SK-N-SH (cell line): Measurements from ENCODE around the gene POLR1A. TPM values are rescaled to one million over a fixed set of nuclear protein-coding genes. Genes with fewer than 3 reads are reported as not detected.

Source experiments
- CTCF ChIA-PET: fragments of 300-600, 350-600 bp; formaldehyde crosslinking; extraction: SDS; loops from one replicate; lab custom pipeline; 2021; lab: Yijun Ruan, JAX
- POLR2A ChIA-PET: fragments of 350-600 bp; sonication (Branson Sonifier 250); formaldehyde crosslinking; extraction: SDS; loops from one replicate; lab custom pipeline; 2020; ENCODE audit warnings: antibody characterized with exemption, inconsistent platforms; lab: Yijun Ruan, JAX
- DNase-seq: peaks from one replicate; pipeline ENCODE4 v3.0.0; 2012
- H2AFZ ChIP-seq: fragments of 200-600 bp; sonication (generic); 2 replicates; pipeline ENCODE4 v1.8.1; 2016; ENCODE audit warnings: antibody characterized with exemption, mild to moderate bottlenecking, low read depth
- H3F3A ChIP-seq: fragments of 200-600 bp; sonication (generic); replicated peaks from 2 replicates; pipeline ENCODE3; 2016; ENCODE audit warnings: antibody characterized with exemption, mild to moderate bottlenecking; ENCODE audit not compliant: insufficient read depth
- H3K27ac ChIP-seq, 2 experiments: fragments of 200-500 bp in 1 of 2; fragments of 200-600 bp in 1 of 2; sonication (Bioruptor generic) in 1 of 2; sonication (generic), shearing (Covaris generic) in 1 of 2; 2 replicates each; pipeline versions ENCODE4 v1.5.1 to v1.6.1; 2014 to 2016; ENCODE audit warnings: low read depth in 2 of 2, inconsistent platforms in 1 of 2, low read length in 1 of 2, mild to moderate bottlenecking in 1 of 2, mixed read lengths in 1 of 2
- H3K27me3 ChIP-seq: fragments of 200-600 bp; sonication (generic), shearing (Covaris generic); 2 replicates; pipeline ENCODE4 v1.6.1; 2016; ENCODE audit warnings: mixed run types; ENCODE audit not compliant: insufficient read depth
- H3K36me3 ChIP-seq, 2 experiments: fragments of 200-500 bp in 1 of 2; fragments of 200-600 bp in 1 of 2; sonication (Bioruptor generic) in 1 of 2; sonication (generic) in 1 of 2; replicated peaks in 1 of 2; 2 replicates each; pipeline versions ENCODE3 to v1.5.1; 2014 to 2016; ENCODE audit warnings: low read length in 1 of 2, mild to moderate bottlenecking in 1 of 2; ENCODE audit not compliant: insufficient read depth in 2 of 2, control insufficient read depth in 1 of 2
- H3K4me1 ChIP-seq, 2 experiments: fragments of 200-500 bp in 1 of 2; fragments of 200-600 bp in 1 of 2; sonication (Bioruptor generic) in 1 of 2; sonication (generic), shearing (Covaris generic) in 1 of 2; 2 replicates each; pipeline versions ENCODE4 v1.5.1 to v1.6.1; 2014 to 2016; ENCODE audit warnings: low read depth in 1 of 2, low read length in 1 of 2, mixed run types in 1 of 2; ENCODE audit not compliant: insufficient read depth in 2 of 2, control insufficient read depth in 1 of 2
- H3K4me2 ChIP-seq: fragments of 200-600 bp; sonication (generic), shearing (Covaris generic); 2 replicates; pipeline ENCODE4 v1.6.1; 2017; ENCODE audit warnings: mixed run types
- H3K4me3 ChIP-seq, 2 experiments: fragments of 200-500 bp in 1 of 2; fragments of 200-600 bp in 1 of 2; sonication (Bioruptor generic) in 1 of 2; sonication (generic), shearing (Covaris generic) in 1 of 2; 2 replicates each; pipeline versions ENCODE4 v1.5.1 to v1.8.1; 2014 to 2016; ENCODE audit warnings: low read depth in 2 of 2, inconsistent platforms in 1 of 2, low read length in 1 of 2, mild to moderate bottlenecking in 1 of 2, mixed read lengths in 1 of 2, moderate library complexity in 1 of 2
- H3K79me2 ChIP-seq: fragments of 200-600 bp; sonication (generic); 2 replicates; pipeline ENCODE4 v1.8.1; 2017; ENCODE audit warnings: mild to moderate bottlenecking; ENCODE audit not compliant: insufficient read depth
- H3K9ac ChIP-seq: fragments of 200-600 bp; sonication (generic); 2 replicates; pipeline ENCODE4 v1.6.1; 2017; ENCODE audit warnings: mixed run types
- H3K9me2 ChIP-seq: fragments of 200-600 bp; sonication (generic); 2 replicates; pipeline ENCODE4 v1.6.1; 2017; ENCODE audit warnings: mixed run types
- H3K9me3 ChIP-seq: fragments of 200-600 bp; sonication (generic); 2 replicates; pipeline ENCODE4 v1.6.1; 2017; ENCODE audit warnings: mixed run types, mild to moderate bottlenecking, moderate library complexity
- H4K20me1 ChIP-seq: fragments of 200-600 bp; sonication (generic); 2 replicates; pipeline ENCODE4 v1.6.1; 2017; ENCODE audit warnings: mild to moderate bottlenecking, mixed run types; ENCODE audit not compliant: insufficient read depth
- ELF1 ChIP-seq: IDR thresholded peaks from 2 replicates; pipeline ENCODE4 v1.4.0; 2012
- GATA2 ChIP-seq: sonication (generic); formaldehyde crosslinking; IDR thresholded peaks from 2 replicates; pipeline ENCODE4 v1.5.0; 2020; ENCODE audit warnings: mild to moderate bottlenecking, missing genetic modification reagents
- MEF2A ChIP-seq: IDR thresholded peaks from 2 replicates; pipeline ENCODE4 v1.4.0; 2012; ENCODE audit warnings: low read depth, borderline replicate concordance
- TAF1 ChIP-seq: IDR thresholded peaks from 2 replicates; pipeline ENCODE4 v1.6.1; 2012; ENCODE audit warnings: low read depth, mild to moderate bottlenecking, low read length, moderate library complexity, borderline replicate concordance
- WGBS: methylation state at CpG from one replicate; pipeline ENCODE4 v1.1.6; 2017; ENCODE audit warnings: low lambda C conversion rate; 5-methylcytosine and 5-hydroxymethylcytosine counted together
- polyA plus RNA-seq, 3 experiments: library from polyadenylated mRNA; depleted of rRNA; stranded (reverse); fragments of >200 nt; gene quantifications; 2 replicates each; pipeline ENCODE4 v1.2.3, GENCODE V29; 2012
- TF ChIP-seq, protein P1 (sequence below): fragments of 200-600 bp; sonication (generic); IDR thresholded peaks from 2 replicates; pipeline ENCODE4 v1.6.1; 2017; ENCODE audit warnings: antibody characterized with exemption, mild to moderate bottlenecking, moderate library complexity

Gene POLR1A
- polyA plus RNA-seq, 1 of the 3 experiments (the other 2 are of a cell fraction): 6.1 TPM

GRCh38 chr2:86094229-86094628 is 11.5 kb downstream of the POLR1A start:
- no peak for DNase-seq
- H2AFZ ChIP-seq: no peak overlapping the region
- H4K20me1 ChIP-seq: no peaks in the 10 kb centered on the region
- H3K9ac ChIP-seq: no peak overlapping the region
- CTCF ChIA-PET: interaction anchor here (3.1 to 7.8 kb wide), 2 partner anchors 15 to 267 kb away, joined by 11 to 43 read pairs; no protein-coding TSS in a partner anchor
- no peaks in the 10 kb centered on the region for H3K27me3 ChIP-seq
- no peak for TF ChIP-seq TAF1
- no peak overlapping the region for H3K27ac ChIP-seq
- H3K36me3 ChIP-seq: peaks cover 58 to 66% of the 10 kb centered on the region in 2 experiments
- no peaks in the 10 kb centered on the region for H3K4me1 ChIP-seq
- H3K79me2 ChIP-seq: peaks cover 43% of the 10 kb centered on the region
- no peaks in the 10 kb centered on the region for H3K9me2 ChIP-seq
- H3K9me3 ChIP-seq: no peaks in the 10 kb centered on the region
- H3F3A ChIP-seq: peaks cover 9% of the 10 kb centered on the region
- WGBS: 100% methylated on average over 1 of the region's 1 CpG
- POLR2A ChIA-PET: no interaction called here
- no peak overlapping the region for H3K4me3 ChIP-seq
- H3K4me2 ChIP-seq: no peak overlapping the region

DNA sequence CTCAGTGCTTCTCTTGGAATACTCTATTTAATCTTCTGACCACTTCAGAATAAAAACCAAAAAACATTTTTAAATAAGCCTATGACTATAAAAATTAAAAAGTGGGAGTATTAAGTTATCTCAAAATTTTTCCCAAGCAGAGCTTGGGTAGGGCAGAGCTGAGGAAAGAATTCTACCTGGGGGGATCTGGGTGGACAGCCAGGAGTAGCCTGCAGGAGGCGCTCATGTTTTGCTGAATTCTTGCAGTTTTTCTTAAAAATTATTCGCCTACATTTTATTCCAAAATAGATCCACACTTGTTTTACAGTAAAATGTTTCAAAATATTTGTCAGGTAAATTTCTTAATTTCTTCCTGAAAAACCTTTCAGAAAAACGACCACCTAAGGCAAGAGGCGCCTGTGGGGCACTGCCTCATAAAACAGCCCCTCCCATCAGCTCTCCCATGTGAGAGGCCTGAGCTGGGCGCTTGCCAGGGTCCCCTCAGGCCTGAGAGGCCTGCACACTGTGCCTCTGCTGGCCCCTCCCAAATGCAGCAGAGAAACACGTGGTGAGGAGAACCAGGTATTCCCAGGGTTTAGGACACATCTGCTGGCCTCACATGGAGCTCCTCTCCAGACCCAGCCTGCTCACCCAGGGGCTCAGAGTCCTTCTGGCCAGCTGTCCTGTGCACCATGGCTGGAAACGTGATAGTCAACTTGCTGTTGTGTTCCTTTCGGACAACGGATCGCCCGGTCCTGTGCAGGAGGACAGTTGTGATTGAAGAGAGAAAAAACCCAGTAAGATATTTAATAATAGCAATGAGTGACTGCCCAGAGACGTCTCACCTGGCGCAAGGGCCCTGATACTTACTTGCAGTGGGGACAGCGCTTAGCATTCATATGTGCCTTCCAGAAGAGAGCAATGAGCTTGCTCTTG is 17.5 kb downstream of the POLR1A start:
- Histone ChIP-seq H3K9me2 (no peaks in the 10 kb centered on the region), H3K4me3 (no peak overlapping the region), H3K9me3 (no peaks in the 10 kb centered on the region), H2AFZ (no peak overlapping the region), H3K79me2 (no peaks in the 10 kb centered on the region; the same call in 1 of the 2 replicates), H3F3A (peaks cover 5% of the 10 kb centered on the region), H3K4me1 (no peaks in the 10 kb centered on the region; a peak in 1 of 4 replicates), H4K20me1 (no peaks in the 10 kb centered on the region), H3K27ac (no peak overlapping the region), H3K9ac (no peak overlapping the region), H3K4me2 (no peak overlapping the region), H3K27me3 (no peaks in the 10 kb centered on the region), H3K36me3 (peaks cover 52 to 58% of the 10 kb centered on the region in 2 experiments)
- CTCF ChIA-PET: interaction anchor here (0.6 to 7.8 kb wide), 21 partner anchors 8 to 451 kb away, joined by 3 to 43 read pairs (median 4); partner anchors contain the start of genes POLR1A and PTCD3
- peak; percentile 49 for DNase-seq
- POLR2A ChIA-PET: no interaction called here
- TF ChIP-seq MEF2A: no peak
- TF ChIP-seq ELF1: no peak
- TF ChIP-seq, protein P1, sequence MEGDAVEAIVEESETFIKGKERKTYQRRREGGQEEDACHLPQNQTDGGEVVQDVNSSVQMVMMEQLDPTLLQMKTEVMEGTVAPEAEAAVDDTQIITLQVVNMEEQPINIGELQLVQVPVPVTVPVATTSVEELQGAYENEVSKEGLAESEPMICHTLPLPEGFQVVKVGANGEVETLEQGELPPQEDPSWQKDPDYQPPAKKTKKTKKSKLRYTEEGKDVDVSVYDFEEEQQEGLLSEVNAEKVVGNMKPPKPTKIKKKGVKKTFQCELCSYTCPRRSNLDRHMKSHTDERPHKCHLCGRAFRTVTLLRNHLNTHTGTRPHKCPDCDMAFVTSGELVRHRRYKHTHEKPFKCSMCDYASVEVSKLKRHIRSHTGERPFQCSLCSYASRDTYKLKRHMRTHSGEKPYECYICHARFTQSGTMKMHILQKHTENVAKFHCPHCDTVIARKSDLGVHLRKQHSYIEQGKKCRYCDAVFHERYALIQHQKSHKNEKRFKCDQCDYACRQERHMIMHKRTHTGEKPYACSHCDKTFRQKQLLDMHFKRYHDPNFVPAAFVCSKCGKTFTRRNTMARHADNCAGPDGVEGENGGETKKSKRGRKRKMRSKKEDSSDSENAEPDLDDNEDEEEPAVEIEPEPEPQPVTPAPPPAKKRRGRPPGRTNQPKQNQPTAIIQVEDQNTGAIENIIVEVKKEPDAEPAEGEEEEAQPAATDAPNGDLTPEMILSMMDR: peak; percentile 64
- 84% methylated on average over 13 of the region's 14 CpGs for WGBS

GRCh38 chr2:86082756-86083155 is 22.9 kb downstream of the POLR1A start:
- Histone ChIP-seq H3K4me3 (no peak overlapping the region), H3K9me2 (no peaks in the 10 kb centered on the region), H3K79me2 (no peaks in the 10 kb centered on the region), H3F3A (peaks cover 5% of the 10 kb centered on the region), H3K4me2 (no peak overlapping the region), H3K9ac (no peak overlapping the region), H3K27ac (no peak overlapping the region), H2AFZ (no peak overlapping the region), H4K20me1 (no peaks in the 10 kb centered on the region), H3K27me3 (no peaks in the 10 kb centered on the region), H3K4me1 (no peaks in the 10 kb centered on the region), H3K9me3 (no peaks in the 10 kb centered on the region), H3K36me3 (peaks cover 35 to 44% of the 10 kb centered on the region in 2 experiments)
- 93% methylated on average over 5 of the region's 5 CpGs for WGBS
- TF ChIP-seq GATA2 (no peak), TAF1 (no peak)
- DNase-seq: no peak
- ChIA-PET POLR2A (no interaction called here), CTCF (interaction anchor here (9.0 kb wide), 1 partner anchor 258 kb away, joined by 223 read pairs; no protein-coding TSS in a partner anchor)
